ENCODE results near the gene ELP1. TPM values are rescaled to one million over a fixed set of nuclear protein-coding genes. Genes with fewer than 3 reads are reported as not detected.

The ELP1 gene
- total and polyA plus RNA-seq, 2 donors (not counting 3 experiments of a cell fraction or from before 2014, with no cell fraction given), result 12.6 to 21.8 TPM

GRCh38 chr9:108980893-108981292, 47.0 kb upstream of the ELP1 start:
- H3K27ac ChIP-seq (ENCODE audit: insufficient read depth, low read depth, low read length), result no peak overlapping the region
- dilution Hi-C loops (cut with MboI; ENCODE audit: extremely low pct_ligation_motif_present, low sequenced_read_pairs), result no loop called here
- no TSS peak for BruUV-seq (replicated peaks)
- H4K20me1 ChIP-seq (replicated peaks; ENCODE audit: control insufficient read depth, extremely low read depth, insufficient read depth, low read length), result no peaks in the 10 kb centered on the region
- H3K9me3 ChIP-seq (replicated peaks; ENCODE audit: control insufficient read depth, insufficient read depth, low read length), result no peaks in the 10 kb centered on the region
- no peak for DNase-seq (ENCODE audit: low read depth, low spot score)
- no peak overlapping the region for H3K9ac ChIP-seq (replicated peaks; ENCODE audit: extremely low read depth, insufficient read depth, low read length)
- peaks cover 4% of the 10 kb centered on the region for H3K79me2 ChIP-seq (ENCODE audit: control insufficient read depth, insufficient read depth, low read length)
- no peaks in the 10 kb centered on the region for H3K27me3 ChIP-seq (ENCODE audit: control insufficient read depth in 2 of 2, insufficient read depth in 2 of 2, low read length in 2 of 2)
- CTCF ChIA-PET, result interaction anchor here (0.6 kb wide), 1 partner anchor 82 kb away, joined by 4 read pairs; no protein-coding TSS in a partner anchor
- H3K4me1 ChIP-seq (ENCODE audit: control insufficient read depth, extremely low read depth, insufficient read depth, low read length), result no peaks in the 10 kb centered on the region
- POLR2A ChIA-PET, result no interaction called here
- no peak for FAIRE-seq
- no peak overlapping the region for H3K4me3 ChIP-seq (replicated peaks in 1 of 3; ENCODE audit: insufficient read depth in 1 of 3, low read depth in 1 of 3, low read length in 3 of 3)
- intact Hi-C loops (cut with micrococcal nuclease), result no loop called here
- no peaks in the 10 kb centered on the region for H3K9me1 ChIP-seq (replicated peaks; ENCODE audit: control insufficient read depth, extremely low read depth, insufficient read depth, low read length)
- H2AFZ ChIP-seq (ENCODE audit: low read depth, low read length), result no peak overlapping the region
- no peak for TF ChIP-seq MYC (IDR thresholded peaks at IDR 0.05; ENCODE audit: low read depth, low read length)
- no peak for TF ChIP-seq GATA2 (IDR thresholded peaks at IDR 0.05; ENCODE audit: insufficient read depth, insufficient read length, low read depth, low read length)
- no peak for TF ChIP-seq MAX (IDR thresholded peaks at IDR 0.05; ENCODE audit: insufficient read depth, insufficient read length)
- no peak for TF ChIP-seq POLR2AphosphoS5 (IDR thresholded peaks at IDR 0.05; ENCODE audit: insufficient read depth, low read depth, low read length)
- TF ChIP-seq POLR2A (IDR thresholded peaks at IDR 0.05; ENCODE audit: low read depth, low read length), result no peak
- no peak for TF ChIP-seq FOS (IDR thresholded peaks at IDR 0.05; ENCODE audit: borderline replicate concordance, insufficient read depth, low read length)
- TF ChIP-seq JUN (IDR thresholded peaks at IDR 0.05; ENCODE audit: borderline replicate concordance, insufficient read depth, insufficient read length, low read depth), result no peak
- no peak for TF ChIP-seq EZH2 (IDR thresholded peaks at IDR 0.05; ENCODE audit: borderline replicate concordance, low read depth, low read length, severe bottlenecking)
- no peak for TF ChIP-seq CTCF (IDR thresholded peaks at IDR 0.05; ENCODE audit: extremely low read depth in 1 of 2, insufficient read depth in 1 of 2, low read depth in 1 of 2, low read length in 2 of 2)
- H3K36me3 ChIP-seq (ENCODE audit: control insufficient read depth in 2 of 2, extremely low read depth in 1 of 2, insufficient read depth in 2 of 2, low read length in 2 of 2), result peaks cover 8 to 9% of the 10 kb centered on the region in 2 experiments
- H3K4me2 ChIP-seq (ENCODE audit: insufficient read depth, low read length), result no peak overlapping the region

All from endothelial cell of umbilical vein (primary cell).